Subcutaneous abdominal adipose tissue (tissue), 5 donors: ENCODE data around the gene EFEMP2.
"Not testable (repeated sequence)": the region's sequence is repeated elsewhere in the genome, so short reads cannot be mapped to it uniquely, and the experiment has no call there.

Experiments
- H3K27ac ChIP-seq: one replicate; pipeline ENCODE4 v1.7.0; 2013; ENCODE audit warnings: low read depth, mild to moderate bottlenecking, inconsistent platforms, low read length, moderate library complexity
- H3K27me3 ChIP-seq, 5 donors: one replicate each; pipeline ENCODE4 v1.7.0; 2013; ENCODE audit warnings: low read length in 5 of 5, inconsistent platforms in 1 of 5; ENCODE audit not compliant: control insufficient read depth in 5 of 5, insufficient read depth in 4 of 5
- H3K36me3 ChIP-seq, 5 donors: one replicate each; pipeline ENCODE4 v1.7.0; 2013; ENCODE audit warnings: low read length in 5 of 5; ENCODE audit not compliant: control insufficient read depth in 5 of 5, insufficient read depth in 5 of 5
- H3K4me1 ChIP-seq, 5 donors: one replicate each; pipeline ENCODE4 v1.7.0; 2013; ENCODE audit warnings: low read length in 5 of 5, mild to moderate bottlenecking in 3 of 5, moderate library complexity in 1 of 5; ENCODE audit not compliant: control insufficient read depth in 5 of 5, insufficient read depth in 5 of 5
- H3K4me3 ChIP-seq, 5 donors: one replicate each; pipeline ENCODE4 v1.7.0; 2013; ENCODE audit warnings: low read length in 5 of 5, low read depth in 1 of 5
- H3K9ac ChIP-seq, 5 donors: one replicate each; pipeline ENCODE4 v1.7.0; 2013; ENCODE audit warnings: low read length in 5 of 5, mild to moderate bottlenecking in 4 of 5, moderate library complexity in 3 of 5
- H3K9me3 ChIP-seq, 5 donors: one replicate each; pipeline ENCODE4 v1.7.0; 2013; ENCODE audit warnings: low read length in 5 of 5; ENCODE audit not compliant: control insufficient read depth in 5 of 5
- donor health status: healthy.
- donor health status: healthy.
- donor health status: healthy.
- donor health status: healthy.
- donor health status: healthy.

Gene EFEMP2

DNA sequence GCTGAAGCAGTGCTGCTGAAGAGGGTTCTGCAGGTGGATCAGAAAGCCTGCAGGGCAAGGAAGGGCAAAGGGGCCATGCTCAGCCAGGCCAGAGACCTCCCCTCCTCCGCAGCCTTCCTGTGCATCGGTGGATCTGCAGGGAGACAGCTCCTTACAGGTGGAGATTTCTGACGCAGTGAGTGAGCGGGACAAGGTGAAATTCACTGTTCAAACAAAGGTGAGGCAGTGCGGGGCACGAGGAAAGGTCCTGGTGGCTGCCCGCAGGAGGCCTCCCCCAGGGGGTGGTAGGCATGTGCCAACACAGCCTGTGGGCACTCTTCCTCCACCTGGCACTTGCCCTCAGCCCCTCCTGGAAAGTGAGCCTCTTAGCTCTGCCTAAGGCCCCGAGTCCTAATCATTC, 23.2 kb downstream of the EFEMP2 start:
- Histone ChIP-seq H3K27ac (no peak overlapping the region), H3K9me3 (peaks cover 0 to 7% (median 5%) of the 10 kb centered on the region in 5 donors), H3K36me3 (peaks cover 0 to 39% (median 34%) of the 10 kb centered on the region in 5 donors), H3K4me3 (no peak overlapping the region), H3K27me3 (no peaks in the 10 kb centered on the region), H3K4me1 (no peaks in the 10 kb centered on the region), H3K9ac (no peak overlapping the region)

DNA sequence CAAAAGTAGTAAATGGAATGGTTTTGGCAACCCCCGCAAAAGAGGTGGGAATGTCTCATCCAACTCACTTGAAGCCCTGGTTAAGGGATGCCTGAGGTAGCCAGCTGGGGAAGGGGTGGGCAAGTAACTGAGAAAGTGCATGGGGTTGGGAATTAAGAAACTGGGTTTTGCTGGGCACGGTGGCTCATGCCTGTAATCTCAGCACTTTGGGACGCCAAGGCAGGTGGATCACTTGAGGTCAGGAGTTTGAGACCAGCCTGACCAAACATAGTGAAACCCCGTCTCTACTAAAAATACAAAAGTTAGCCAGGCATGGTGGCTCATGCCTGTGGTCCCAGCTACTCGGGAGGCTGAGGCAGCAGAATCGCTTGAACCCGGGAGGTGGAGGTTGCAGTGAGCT, 23.9 kb downstream of the EFEMP2 start:
- not testable (repeated sequence) for H3K4me1 ChIP-seq, H3K27me3 ChIP-seq, H3K9me3 ChIP-seq, H3K9ac ChIP-seq, H3K27ac ChIP-seq, H3K4me3 ChIP-seq
- peaks cover 0 to 32% (median 27%) of the 10 kb centered on the region in 5 donors for H3K36me3 ChIP-seq

DNA sequence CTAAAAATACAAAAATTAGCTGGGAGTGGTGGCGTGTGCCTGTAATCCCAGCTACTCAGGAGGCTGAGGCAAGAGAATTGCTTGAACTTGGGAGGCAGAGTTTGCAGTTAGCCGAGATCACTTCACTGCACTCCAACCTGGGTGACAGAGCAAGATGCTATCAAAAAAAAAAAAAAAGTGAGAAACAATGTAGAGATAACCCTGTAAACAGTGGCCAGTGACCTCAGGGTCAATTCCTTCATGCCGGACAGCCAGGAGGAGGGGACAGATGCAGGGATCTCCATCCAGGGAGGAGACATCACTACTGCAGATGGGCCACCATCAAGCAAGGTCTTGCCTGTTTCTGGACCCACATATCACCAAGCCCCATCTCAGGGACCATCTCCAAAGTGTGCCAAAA, 24.9 kb downstream of the EFEMP2 start:
- peaks cover 0 to 23% (median 18%) of the 10 kb centered on the region in 5 donors for H3K36me3 ChIP-seq
- H3K9ac ChIP-seq: no peak overlapping the region
- no peaks in the 10 kb centered on the region for H3K4me1 ChIP-seq
- peaks cover 0 to 7% (median 5%) of the 10 kb centered on the region in 5 donors for H3K9me3 ChIP-seq
- H3K4me3 ChIP-seq: no peak overlapping the region
- H3K27me3 ChIP-seq: no peaks in the 10 kb centered on the region
- H3K27ac ChIP-seq: no peak overlapping the region

DNA sequence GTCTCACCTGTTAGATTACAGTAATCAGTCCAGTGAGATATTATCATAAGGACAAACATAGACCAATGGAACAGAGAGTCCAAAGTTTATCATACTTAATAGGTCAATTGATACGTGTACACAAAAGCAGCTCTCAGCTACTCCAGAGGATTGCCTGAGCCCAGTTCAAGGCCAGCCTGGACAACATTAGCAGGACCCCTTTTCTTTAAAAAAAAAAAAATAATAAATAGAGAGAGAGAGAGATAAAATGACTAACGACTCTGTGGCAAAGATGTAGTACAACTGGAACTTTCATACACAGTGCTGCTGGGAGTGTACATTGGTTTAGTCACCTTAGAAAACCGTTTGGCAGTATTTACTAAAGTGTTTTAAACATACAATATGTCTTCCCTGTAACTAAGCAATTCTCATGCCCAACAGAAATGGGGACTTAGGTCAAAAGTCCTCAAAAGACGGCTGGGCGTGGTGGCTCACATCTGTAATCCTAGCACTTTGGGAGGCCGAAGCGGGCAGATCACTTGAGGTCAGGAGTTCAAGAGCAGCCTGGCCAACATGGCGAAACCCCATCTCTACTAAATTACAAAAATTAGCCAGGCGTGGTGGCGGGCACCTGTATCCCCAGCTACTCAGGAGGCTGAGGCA, 28.2 kb downstream of the EFEMP2 start:
- H3K4me3 ChIP-seq: no peak overlapping the region
- no peak overlapping the region for H3K27ac ChIP-seq
- H3K36me3 ChIP-seq: no peaks in the 10 kb centered on the region
- H3K27me3 ChIP-seq: no peaks in the 10 kb centered on the region
- H3K9ac ChIP-seq: no peak overlapping the region
- no peaks in the 10 kb centered on the region for H3K9me3 ChIP-seq
- no peaks in the 10 kb centered on the region for H3K4me1 ChIP-seq

DNA sequence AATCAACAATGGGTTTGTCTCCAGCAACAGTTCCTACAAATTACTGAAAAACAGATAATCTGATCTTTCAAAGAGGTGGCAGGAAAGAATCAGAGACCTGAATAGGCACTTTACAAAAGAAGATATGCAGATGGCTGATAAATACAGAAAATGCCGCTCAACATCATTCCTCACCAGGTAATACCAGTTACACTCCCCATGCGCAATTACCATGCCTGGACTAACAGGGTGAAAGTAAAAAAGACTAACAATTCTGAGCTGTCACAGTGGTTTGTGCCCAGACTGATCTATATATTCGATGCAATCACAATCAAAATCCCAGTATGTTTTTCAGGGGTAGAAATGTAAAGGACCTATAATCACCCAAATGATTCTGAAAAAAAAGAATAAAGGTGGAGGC, 28.8 kb downstream of the EFEMP2 start:
- no peak overlapping the region for H3K27ac ChIP-seq

DNA sequence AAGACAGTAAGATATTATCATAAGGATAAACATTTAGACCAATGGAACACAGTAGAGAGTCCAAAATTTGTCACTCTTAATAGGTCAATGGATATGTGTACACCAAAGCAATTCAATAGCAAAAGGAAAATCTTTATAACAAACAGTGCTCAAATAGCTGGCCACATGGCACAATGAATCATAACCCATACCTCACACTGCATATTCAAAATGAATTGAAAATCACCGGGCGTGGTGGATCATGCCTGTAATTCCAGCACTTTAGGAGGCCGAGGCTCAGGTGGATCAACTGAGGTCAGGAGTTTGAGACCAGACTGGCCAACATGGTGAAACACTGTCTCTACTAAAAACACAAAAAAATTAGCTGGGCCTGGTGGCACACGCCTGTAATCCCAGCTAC, 30.5 kb downstream of the EFEMP2 start:
- H3K27ac ChIP-seq: no peak overlapping the region
- no peaks in the 10 kb centered on the region for H3K4me1 ChIP-seq

More for the DNA sequence above, 28.8 kb downstream of the EFEMP2 start:
- H3K9ac ChIP-seq: no peak overlapping the region
- H3K36me3 ChIP-seq: no peaks in the 10 kb centered on the region
- H3K4me3 ChIP-seq: no peak overlapping the region
- no peaks in the 10 kb centered on the region for H3K4me1 ChIP-seq
- H3K9me3 ChIP-seq: no peaks in the 10 kb centered on the region
- H3K27me3 ChIP-seq: no peaks in the 10 kb centered on the region

DNA sequence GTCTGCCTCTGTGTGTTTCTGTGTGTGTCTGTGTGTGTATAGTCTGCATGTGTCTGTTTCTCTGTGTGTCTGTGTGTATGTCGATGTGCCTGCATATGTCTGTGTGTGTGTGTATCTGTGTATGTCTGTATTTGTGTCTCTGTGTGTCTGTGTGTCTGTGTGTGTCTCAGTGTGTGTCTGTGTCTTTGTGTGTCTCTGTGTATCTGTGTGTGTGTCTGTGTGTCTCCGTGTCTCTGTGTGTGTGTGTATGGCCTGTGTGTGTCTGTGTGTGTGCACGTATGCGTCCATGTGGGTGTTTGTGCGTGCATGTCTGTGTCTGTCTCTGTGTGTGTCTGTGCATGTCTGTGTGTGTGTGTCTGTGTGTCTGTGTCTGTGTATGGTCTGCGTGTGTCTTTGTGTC, 38.4 kb downstream of the EFEMP2 start:
- Histone ChIP-seq H3K36me3 (no peaks in the 10 kb centered on the region), H3K9ac (peak overlapping the region in 2 of 5 donors; percentile 55 to 59), H3K27ac (no peak overlapping the region)

More for the DNA sequence above, 30.5 kb downstream of the EFEMP2 start:
- Histone ChIP-seq H3K27me3 (no peaks in the 10 kb centered on the region), H3K4me3 (no peak overlapping the region), H3K9me3 (no peaks in the 10 kb centered on the region), H3K36me3 (no peaks in the 10 kb centered on the region), H3K9ac (no peak overlapping the region)

DNA sequence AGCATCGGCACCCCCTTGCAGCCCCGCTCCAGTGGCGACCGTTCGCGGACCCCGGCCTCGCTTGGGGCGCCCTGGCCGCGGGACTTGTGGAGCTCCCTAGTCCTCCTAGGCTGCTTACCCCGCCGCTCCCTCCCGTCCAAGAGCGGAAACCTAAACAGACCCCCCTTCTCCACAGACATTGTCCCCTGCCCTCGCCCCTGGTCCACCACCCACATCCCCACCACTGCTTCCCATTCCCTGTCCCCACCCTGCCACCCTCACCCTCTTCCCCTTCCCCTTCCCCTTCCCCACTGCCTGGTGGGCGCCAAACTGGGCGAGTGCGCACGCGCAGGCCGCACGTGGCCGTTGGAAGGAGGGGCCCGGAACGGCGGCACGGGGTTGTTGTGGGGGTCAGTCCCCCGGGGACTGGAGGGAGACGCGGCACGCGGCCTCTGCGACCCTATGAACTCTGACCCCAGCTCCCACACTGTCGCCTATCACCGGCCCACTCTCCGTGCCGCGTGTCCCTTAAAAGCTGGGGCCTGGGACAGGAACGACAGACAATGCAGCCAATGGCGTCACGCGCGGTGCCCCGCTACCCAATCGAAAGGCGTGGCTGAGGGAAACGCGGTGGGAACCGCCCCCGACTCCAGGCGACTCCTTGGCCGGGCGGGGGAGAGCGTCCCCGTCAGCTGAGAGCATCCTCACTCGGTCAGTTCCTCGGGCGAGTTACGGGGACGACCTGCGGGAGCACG, 39.1 kb downstream of the EFEMP2 start, which contains the start of gene SNX32:
SNX32 (plus strand) TSS at position 667 of the 734 bp plus-strand sequence. CDS start 103 bp downstream, outside the sequence.
- Histone ChIP-seq H3K9ac (peak within 1 kb of the TSS in 4 of 5 donors; percentile 25 to 75 (median 57)), H3K4me3 (peak within 1 kb of the TSS; percentile 57 to 73 (median 69)), H3K4me1 (peaks cover 5 to 18% (median 17%) of the 10 kb centered on the region in 5 donors), H3K27ac (peak within 1 kb of the TSS; percentile 37), H3K27me3 (peaks cover 0 to 5% (median 0%) of the 10 kb centered on the region in 5 donors), H3K36me3 (no peaks in the 10 kb centered on the region), H3K9me3 (no peaks in the 10 kb centered on the region)

More for the DNA sequence above, 38.4 kb downstream of the EFEMP2 start:
- Histone ChIP-seq H3K9me3 (no peaks in the 10 kb centered on the region), H3K4me1 (peaks cover 5 to 18% (median 17%) of the 10 kb centered on the region in 5 donors), H3K4me3 (peak overlapping the region; percentile 51 to 73 (median 69)), H3K27me3 (peaks cover 0 to 4% (median 0%) of the 10 kb centered on the region in 5 donors)

DNA sequence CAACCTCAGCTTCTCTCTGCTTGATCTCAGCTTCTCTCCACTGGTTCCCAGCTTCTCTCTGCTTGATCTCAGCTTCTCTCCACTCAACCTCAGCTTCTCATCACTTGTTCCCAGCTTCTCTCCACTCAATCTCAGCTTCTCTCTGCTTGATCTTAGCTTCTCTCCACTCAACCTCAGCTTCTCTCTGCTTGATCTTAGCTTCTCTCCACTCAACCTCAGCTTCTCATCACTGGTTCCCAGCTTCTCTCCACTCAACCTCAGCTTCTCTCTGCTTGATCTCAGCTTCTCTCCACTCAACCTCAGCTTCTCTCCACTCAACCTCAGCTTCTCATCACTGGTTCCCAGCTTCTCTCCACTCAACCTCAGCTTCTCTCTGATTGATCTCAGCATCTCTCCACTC, 40.4 kb downstream of the EFEMP2 start:
- H3K27ac ChIP-seq, H3K4me3 ChIP-seq, H3K9ac ChIP-seq, H3K36me3 ChIP-seq, H3K27me3 ChIP-seq, H3K9me3 ChIP-seq: not testable (repeated sequence)
- peaks cover 5 to 18% (median 17%) of the 10 kb centered on the region in 5 donors for H3K4me1 ChIP-seq

DNA sequence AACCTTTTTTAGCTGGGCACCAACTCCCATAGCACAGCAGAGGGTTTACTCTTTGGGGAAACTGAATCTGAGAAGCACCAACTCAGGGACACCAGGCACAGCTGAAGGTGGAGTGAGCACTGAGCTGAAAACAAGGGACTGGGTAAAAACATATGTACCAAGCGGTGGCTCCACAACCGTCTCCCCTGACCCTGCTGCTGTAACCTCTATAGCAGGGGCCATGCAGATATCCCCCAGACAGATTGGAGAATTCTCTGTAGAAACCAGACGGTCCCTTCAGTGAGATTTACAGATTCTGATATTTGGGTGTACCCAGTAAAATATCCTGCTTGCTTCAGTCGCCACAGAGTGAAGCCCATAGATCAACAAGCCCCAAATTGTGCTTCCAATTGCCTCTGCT, 43.1 kb downstream of the EFEMP2 start:
- H3K9me3 ChIP-seq: no peaks in the 10 kb centered on the region
- H3K4me1 ChIP-seq: peaks cover 5 to 17% (median 16%) of the 10 kb centered on the region in 5 donors
- H3K27me3 ChIP-seq: peaks cover 0 to 5% (median 0%) of the 10 kb centered on the region in 5 donors
- H3K27ac ChIP-seq: no peak overlapping the region
- no peak overlapping the region for H3K9ac ChIP-seq
- H3K36me3 ChIP-seq: no peaks in the 10 kb centered on the region
- no peak overlapping the region for H3K4me3 ChIP-seq
